Globus pallidus (tissue), 1 donor: ENCODE measurements around the gene DZANK1.
"Not testable (repeated sequence)": the region's sequence is repeated elsewhere in the genome, so short reads cannot be mapped to it uniquely, and the experiment has no call there.

Experiments
- DNase-seq: peaks from one replicate; pipeline ENCODE4 v3.0.0-alpha.2; 2015; ENCODE audit warnings: low spot score

Gene DZANK1

GRCh38 chr20:18377896-18378481 is 88.8 kb downstream of the DZANK1 start:
- no peak for DNase-seq

- DNase-seq = not testable (repeated sequence)
Observed at GRCh38 chr20:18375551-18375950, 91.3 kb downstream of the DZANK1 start.

- DNase-seq = no peak
Observed at GRCh38 chr20:18372296-18372695, 94.5 kb downstream of the DZANK1 start.

- DNase-seq = no peak
Observed at GRCh38 chr20:18364768-18365167, 102.1 kb downstream of the DZANK1 start.

DNA sequence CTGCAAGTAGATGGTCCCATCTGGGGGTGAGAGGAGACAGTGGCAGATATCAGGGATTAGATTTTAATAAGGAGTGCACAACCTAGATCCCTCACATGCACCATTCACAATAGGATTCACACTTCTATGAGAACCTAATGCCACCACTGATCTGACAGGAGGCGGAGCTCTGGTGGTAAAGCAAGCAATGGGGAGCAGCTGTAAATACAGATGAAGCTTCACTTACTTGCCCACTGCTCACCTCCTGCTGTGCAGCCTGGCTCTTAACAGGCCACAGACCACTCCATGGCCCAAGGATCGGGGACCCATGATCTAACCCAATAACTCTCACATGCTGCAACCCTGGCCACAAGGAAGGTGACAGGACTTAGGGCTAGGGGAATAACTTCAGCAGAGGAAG is 103.1 kb downstream of the DZANK1 start:
- no peak for DNase-seq

DNA sequence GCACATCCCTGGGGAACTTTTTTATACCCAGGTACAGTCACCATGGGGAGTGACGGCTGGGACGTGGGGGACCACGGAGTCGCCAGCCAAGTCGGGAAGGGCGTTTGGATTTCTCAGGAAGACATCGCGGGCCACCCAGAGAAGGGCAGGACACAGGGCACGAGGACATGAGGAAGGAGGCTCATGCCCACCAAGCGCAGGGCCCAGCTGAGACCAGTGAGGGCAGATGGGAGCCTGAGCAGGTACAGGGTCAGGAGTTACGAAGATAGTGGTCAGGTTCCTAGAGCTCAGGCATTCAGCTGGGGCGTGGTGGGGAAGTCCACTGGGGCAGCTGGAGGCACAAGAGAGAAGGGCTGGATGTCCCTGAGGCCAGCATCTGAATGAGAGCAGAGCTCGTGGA is 103.9 kb downstream of the DZANK1 start:
- no peak for DNase-seq

GRCh38 chr20:18361678-18362077 is 105.2 kb downstream of the DZANK1 start:
- DNase-seq = no peak

DNA sequence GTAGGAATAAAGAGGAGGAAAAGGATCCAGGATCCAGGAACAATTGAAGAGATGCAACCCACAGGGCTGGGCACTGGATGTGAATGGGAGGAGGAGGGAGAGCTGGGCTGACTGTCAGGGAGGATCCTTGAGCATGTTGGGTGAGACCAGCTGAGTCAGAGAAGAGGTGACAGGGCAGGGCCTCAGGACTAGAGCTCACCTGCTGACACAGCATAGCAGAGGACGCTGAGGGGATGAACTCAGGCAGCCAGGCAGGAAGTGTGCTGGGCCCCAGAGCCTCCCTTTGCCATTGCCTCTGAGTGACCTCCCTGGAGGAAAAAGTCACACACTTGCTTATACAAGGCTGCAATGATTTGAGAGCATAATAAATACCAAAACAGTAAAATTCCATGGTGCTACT is 106.2 kb downstream of the DZANK1 start:
- no peak for DNase-seq

- DNase-seq = no peak
Observed at GRCh38 chr20:18359854-18360253, 107.0 kb downstream of the DZANK1 start.

GRCh38 chr20:18349749-18350148 is 117.1 kb downstream of the DZANK1 start:
- DNase-seq = not testable (repeated sequence)
